NAMALWA (cell line): Measurements from ENCODE around the gene ACVR1.

Source experiments
- DNase-seq: peaks from one replicate; pipeline ENCODE4 v3.0.0-alpha.2; 2015; ENCODE audit warnings: low spot score

The ACVR1 gene

GRCh38 chr2:157789933-157790511, 86.1 kb downstream of the ACVR1 start:
- DNase-seq: no peak

DNA sequence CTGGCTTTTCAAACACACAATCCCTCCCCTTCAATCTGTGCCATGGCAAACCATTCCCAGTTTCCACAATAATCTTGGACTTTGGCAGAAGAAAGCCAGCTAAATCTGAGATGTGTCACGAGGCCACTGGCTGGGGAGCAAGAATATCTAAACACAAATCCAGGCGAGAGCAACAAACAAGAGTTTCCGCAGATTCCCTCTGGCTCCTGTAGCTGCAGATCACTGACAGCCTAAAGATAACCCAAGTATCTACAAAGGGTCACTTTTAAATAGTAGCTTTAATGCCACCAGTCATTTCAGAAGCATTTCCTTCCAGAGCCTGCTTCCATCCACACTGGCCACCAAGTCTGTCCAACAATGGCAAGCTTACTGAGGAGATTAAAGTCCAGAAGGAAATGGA, 86.9 kb downstream of the ACVR1 start:
- no peak for DNase-seq

DNA sequence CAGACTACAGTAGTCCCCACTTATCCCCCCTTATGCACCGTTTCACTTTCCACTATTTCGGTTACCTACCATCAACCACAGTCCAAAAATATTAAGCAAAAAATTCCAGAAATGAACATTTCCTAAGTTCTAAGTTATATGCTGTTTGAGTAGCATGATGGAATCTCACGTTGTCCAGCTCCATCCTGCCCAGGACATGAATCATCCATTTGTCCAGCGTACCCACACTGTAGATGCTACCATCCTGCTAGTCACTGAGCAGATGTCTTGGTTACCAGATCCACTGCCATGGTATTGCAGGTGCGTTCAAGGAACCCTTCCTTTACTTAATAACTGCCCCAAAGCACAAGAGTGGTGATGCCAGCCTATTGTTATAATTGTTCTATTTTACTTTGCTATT, 87.9 kb downstream of the ACVR1 start:
- DNase-seq: no peak

GRCh38 chr2:157787364-157787938, 88.7 kb downstream of the ACVR1 start:
- no peak for DNase-seq

DNA sequence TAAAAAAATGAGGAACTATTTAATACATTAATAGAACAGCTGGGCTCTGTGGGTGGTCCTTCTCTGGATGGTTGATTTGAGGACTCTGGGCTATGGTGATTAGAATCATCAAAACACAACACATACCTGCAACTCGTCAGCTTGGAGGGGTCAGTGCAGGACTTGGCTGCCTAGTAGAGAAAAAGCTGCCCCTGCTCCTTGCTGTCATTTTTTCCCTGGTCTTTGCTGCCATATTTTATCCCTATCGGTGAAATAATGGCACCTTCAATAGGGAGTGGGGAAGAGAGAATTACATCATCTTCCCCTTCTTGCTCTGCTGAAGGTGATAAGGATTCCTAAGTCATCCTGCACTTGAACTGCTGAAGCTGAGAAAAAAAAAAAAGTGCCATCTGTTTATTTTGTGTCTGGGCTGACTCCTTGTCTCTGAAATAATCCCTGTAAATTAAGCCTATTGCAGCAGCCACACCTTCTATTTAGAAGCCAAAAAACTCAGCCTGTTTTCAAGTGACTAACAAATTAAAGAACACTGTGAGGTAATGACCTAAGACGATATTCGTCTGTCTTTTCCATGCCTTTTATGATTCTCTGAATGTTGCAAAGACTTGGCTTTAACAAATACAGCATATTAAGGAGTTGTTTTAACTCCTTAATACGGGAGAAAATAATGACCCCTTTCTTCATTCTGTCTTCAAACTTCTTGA, 89.3 kb downstream of the ACVR1 start:
- DNase-seq: no peak

GRCh38 chr2:157785866-157786662, 90.1 kb downstream of the ACVR1 start:
- DNase-seq: no peak

DNA sequence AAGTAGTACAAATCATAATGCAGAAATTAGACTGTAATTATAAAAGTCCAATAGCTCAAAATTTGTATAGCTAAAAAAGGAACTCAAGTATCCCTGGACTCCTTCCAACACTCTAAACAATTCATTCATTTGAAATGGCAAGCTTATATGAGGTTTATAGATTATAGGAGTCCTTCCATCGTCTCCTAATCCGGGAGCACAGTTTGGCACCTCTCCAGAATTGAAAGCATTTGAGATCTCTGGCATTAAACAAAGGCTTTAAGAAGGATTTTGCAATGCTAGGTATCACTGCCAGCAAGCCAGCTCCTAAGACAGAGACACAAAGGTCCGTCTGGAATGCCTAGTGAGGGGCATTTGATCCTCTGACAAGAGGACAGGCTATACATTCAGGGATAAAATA, 90.9 kb downstream of the ACVR1 start:
- DNase-seq: no peak

DNA sequence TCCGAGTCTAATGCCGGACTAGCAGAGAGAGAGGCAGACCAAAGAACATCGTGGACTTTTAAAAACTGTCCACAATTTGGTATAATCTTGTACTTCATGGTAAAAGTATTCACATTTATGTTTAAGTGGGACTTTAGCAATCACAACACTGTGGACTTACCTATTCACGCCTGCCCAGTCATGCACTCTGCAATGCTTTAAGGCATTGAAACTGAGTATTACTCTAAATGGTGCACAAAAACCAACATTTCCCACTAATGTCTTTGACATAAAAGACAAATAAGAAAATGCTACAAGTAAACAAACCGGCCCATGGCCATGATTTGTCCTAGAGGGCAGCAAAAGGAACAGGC, 91.3 kb downstream of the ACVR1 start:
- no peak for DNase-seq

GRCh38 chr2:157784169-157784822, 91.8 kb downstream of the ACVR1 start:
- DNase-seq: no peak

- DNase-seq: no peak
These were observed 92.9 kb downstream of the ACVR1 start for GRCh38 chr2:157783245-157783644.

GRCh38 chr2:157782057-157782845, 93.9 kb downstream of the ACVR1 start:
- no peak for DNase-seq

DNA sequence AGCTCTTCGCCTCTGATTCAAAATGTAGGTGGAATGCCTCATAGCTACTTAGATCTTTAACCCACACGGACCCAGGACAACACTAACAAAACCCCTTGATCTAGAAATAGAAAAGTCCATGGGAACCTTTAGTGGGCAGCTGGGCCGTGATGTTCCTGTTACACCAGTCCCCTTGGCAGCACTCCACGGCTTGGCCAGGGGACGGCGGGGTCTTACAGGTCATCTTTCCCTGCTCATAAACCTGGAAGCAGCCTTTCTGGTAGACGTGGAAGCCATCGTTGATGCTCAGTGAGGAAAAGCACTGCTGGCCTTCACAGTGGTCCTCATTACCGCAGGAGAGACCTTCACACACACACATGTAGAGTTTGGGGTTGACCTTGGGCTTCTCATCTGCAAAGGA, 95.9 kb downstream of the ACVR1 start:
- DNase-seq: no peak

GRCh38 chr2:157779794-157780193, 96.3 kb downstream of the ACVR1 start:
- no peak for DNase-seq

- DNase-seq: peak; percentile 52
These were observed 98.7 kb downstream of the ACVR1 start for GRCh38 chr2:157777427-157777826.

DNA sequence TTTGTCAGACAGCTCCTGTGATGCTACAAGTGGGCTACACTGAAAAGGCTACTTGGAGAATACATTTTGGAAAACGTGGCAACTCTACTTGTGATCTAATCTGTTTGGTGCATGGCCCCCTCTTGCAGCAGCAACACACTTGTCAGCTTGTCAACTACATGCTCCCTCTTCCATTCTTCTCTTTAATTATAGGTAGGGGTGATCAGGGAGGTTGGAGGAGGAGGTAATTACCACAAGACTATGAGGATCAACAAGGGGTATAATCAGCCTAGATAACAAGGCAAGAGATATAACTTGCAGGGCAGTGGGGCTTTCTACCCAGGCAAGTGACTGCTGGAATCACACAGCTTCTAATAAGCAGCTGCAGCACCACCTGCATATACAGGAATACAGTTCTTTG, 104.9 kb downstream of the ACVR1 start:
- DNase-seq: no peak

DNA sequence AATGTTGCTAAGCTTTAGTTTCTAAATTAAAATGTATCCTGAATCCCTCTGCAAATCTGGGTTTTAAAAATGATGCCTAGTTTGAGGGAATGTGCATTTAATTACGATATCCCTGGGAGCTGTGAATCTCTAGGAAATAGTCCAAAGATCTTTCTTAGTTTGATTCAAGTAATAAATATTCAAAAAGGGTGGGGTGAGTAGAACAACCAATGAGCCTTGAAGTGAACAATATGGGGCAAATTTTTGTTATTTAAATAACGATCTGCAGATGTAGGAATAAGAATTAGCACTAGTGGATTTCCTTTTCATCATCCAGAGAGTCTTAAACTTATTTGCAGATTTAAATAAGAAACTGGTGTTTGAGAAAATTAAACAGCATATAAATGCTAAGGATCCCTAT, 106.3 kb downstream of the ACVR1 start:
- DNase-seq: no peak

DNA sequence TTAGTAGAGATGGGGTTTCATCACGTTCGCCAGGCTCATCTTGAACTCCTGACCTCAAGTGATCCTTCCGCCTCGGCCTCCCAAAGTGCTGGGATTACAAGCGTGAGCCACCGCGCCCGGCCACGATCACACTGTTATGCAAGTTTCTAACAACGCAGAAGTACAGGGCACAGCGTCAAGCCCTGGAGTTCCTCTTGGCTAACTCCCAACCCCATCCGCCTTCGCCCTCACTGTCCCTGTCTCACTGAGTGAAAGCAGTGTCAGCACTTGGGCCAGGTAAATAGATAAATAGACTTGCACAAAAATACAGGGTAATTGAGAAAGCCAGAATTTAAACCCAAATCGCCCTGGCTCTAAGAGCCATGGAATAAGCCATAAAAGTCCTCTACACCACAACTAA, 111.7 kb downstream of the ACVR1 start:
- no peak for DNase-seq

DNA sequence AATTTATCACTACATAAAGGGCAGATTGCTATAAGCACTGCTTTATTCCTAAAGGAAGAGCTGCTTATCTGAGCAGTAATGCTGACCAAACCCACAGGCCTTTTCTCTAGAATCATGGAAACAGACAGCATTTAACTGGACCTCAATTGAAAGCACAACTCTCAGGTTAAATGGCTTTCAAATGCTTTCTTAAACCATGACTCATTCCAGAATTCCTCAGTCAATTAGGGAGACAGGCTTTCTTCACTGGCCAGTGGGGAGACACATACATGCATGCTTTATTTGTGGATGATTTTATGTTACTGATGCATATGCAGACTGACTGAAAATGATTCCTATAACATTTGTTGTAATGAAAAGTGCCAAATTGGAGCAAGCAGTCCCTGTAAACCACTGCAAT, 114.6 kb downstream of the ACVR1 start:
- no peak for DNase-seq

DNA sequence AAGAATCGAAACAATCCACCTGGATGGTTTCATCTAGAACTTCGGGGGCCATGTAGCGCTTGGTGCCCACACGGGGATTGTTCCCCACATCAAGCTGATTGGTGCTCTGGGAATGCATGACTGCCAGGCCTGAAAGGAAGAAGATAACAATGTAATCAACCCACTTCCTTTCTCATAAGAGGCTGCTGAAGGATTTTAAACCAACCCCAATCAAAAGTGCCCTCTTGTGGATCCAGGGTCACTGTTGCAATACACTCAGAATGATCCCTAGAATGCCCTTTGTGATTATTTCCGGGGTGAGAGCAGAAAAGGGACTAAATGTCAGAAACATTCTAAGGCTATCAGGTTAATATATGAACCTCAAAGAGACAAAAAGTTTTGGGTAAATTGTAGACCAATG, 115.2 kb downstream of the ACVR1 start:
- peak; percentile 5 for DNase-seq

DNA sequence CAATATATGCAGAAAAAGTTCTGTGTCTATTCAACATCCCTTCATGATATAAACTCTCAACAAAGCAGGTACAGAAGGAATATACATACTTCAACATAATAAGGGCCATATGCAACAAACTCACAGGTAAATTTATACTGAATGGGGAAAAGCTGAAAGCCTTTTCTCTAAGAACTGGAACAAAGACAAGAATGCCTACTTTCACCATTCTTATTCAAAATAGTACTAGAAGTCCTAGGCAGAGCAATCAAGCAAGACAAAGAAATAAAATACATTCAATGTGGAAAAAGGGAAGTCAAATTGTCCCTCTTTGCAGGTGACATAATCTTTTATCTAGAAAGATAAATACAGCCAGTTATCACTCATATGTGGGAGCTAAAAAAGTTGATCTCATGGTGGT, 116.3 kb downstream of the ACVR1 start:
- no peak for DNase-seq

GRCh38 chr2:157758586-157758985, 117.5 kb downstream of the ACVR1 start:
- DNase-seq: no peak

DNA sequence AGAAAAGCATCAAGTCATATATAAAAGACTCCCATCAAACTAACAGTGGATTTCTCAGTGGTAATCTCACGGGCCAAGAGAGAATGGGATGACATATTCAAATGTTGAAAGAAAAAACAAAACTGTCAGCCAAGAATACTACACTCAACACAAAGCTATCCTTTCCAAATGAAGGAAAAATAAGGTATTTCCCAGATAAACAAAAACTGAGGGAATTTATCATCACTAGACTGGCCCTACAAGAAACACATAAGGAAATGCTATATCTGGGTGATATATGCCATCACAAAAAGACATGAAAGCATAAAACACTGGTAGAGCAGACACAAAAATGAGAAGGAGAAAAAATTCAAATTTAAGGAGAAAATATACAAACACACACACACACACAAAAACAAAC, 118.6 kb downstream of the ACVR1 start:
- DNase-seq: no peak
